ENCODE results near the gene FAM120B. TPM values are rescaled to one million over a fixed set of nuclear protein-coding genes. Genes with fewer than 3 reads are reported as not detected.
"Not testable (repeated sequence)": the region's sequence is repeated elsewhere in the genome, so short reads cannot be mapped to it uniquely, and the experiment has no call there.

The FAM120B gene
- total RNA-seq, 1 experiment from 2014 or later: 16.7 TPM

- H4K8ac ChIP-seq (replicated peaks; ENCODE audit: insufficient read length, low read depth, low read length): no peak overlapping the region
- H2AFZ ChIP-seq (ENCODE audit: low read length): no peak overlapping the region
- no peaks in the 10 kb centered on the region for H3K23me2 ChIP-seq (ENCODE audit: insufficient read length, low read depth, low read length, poor library complexity, severe bottlenecking)
- H4K5ac ChIP-seq (ENCODE audit: insufficient read length, low read depth, low read length): no peak overlapping the region
- H3K79me1 ChIP-seq (ENCODE audit: insufficient read depth, low read depth, low read length, poor library complexity, severe bottlenecking): no peaks in the 10 kb centered on the region
- H3K36me3 Mint-ChIP-seq (ENCODE audit: insufficient read depth in 1 of 3, low read depth in 3 of 3): peaks cover 40 to 50% (median 46%) of the 10 kb centered on the region in 3 experiments
- no peak overlapping the region for H2BK5ac ChIP-seq (ENCODE audit: insufficient read length, low read length)
- H3K27me3 ChIP-seq (ENCODE audit: insufficient read depth, low read length): no peaks in the 10 kb centered on the region
- H3K27ac Mint-ChIP-seq: no peak overlapping the region
- H4K91ac ChIP-seq (ENCODE audit: insufficient read length, low read depth, low read length): no peak overlapping the region
- no peaks in the 10 kb centered on the region for H4K20me1 ChIP-seq (ENCODE audit: control insufficient read depth, insufficient read depth, insufficient read length)
- H3K4me1 ChIP-seq (ENCODE audit: insufficient read depth, low read length): peaks cover 5% of the 10 kb centered on the region; the same call in 1 of the 2 replicates
- H3K4me2 ChIP-seq (ENCODE audit: insufficient read depth, insufficient read length, low read length): no peak overlapping the region
- H3K56ac ChIP-seq (ENCODE audit: insufficient read length, low read depth, low read length): no peak overlapping the region
- no peak overlapping the region for H3K4me3 Mint-ChIP-seq
- H3K18ac ChIP-seq (ENCODE audit: insufficient read length, low read depth, low read length): no peak overlapping the region
- H3K4ac ChIP-seq (ENCODE audit: low read depth, low read length): no peak overlapping the region
- no peak overlapping the region for H2AK5ac ChIP-seq (ENCODE audit: insufficient read length, low read length)
- no peak overlapping the region for H2BK15ac ChIP-seq (ENCODE audit: low read depth, low read length)
- DNase-seq: no peak
- H3K9ac ChIP-seq (ENCODE audit: extremely low read depth, insufficient read length, low read length): no peak overlapping the region
- peaks cover 2% of the 10 kb centered on the region; the same call in 1 of the 2 replicates for H3K27me3 Mint-ChIP-seq (ENCODE audit: low read depth)
- no CpG with 5 or more reads among the region's 6 CpGs for WGBS (ENCODE audit: extremely low coverage, insufficient read length, low lambda C conversion rate)
- H2BK12ac ChIP-seq (ENCODE audit: insufficient read length, low read depth, low read length): no peak overlapping the region
- no peaks in the 10 kb centered on the region; the same call in 1 of the 2 replicates for H3K79me2 ChIP-seq (ENCODE audit: insufficient read depth, low read length)
- TF ChIP-seq, protein P1, sequence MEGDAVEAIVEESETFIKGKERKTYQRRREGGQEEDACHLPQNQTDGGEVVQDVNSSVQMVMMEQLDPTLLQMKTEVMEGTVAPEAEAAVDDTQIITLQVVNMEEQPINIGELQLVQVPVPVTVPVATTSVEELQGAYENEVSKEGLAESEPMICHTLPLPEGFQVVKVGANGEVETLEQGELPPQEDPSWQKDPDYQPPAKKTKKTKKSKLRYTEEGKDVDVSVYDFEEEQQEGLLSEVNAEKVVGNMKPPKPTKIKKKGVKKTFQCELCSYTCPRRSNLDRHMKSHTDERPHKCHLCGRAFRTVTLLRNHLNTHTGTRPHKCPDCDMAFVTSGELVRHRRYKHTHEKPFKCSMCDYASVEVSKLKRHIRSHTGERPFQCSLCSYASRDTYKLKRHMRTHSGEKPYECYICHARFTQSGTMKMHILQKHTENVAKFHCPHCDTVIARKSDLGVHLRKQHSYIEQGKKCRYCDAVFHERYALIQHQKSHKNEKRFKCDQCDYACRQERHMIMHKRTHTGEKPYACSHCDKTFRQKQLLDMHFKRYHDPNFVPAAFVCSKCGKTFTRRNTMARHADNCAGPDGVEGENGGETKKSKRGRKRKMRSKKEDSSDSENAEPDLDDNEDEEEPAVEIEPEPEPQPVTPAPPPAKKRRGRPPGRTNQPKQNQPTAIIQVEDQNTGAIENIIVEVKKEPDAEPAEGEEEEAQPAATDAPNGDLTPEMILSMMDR (conservative IDR thresholded peaks at IDR 0.05): no peak
- peaks cover 20 to 22% of the 10 kb centered on the region in 2 experiments for H3K9me3 Mint-ChIP-seq
- no peak overlapping the region for H3K14ac ChIP-seq (ENCODE audit: insufficient read depth, low read length)
- no peak overlapping the region for H3K27ac ChIP-seq (ENCODE audit: insufficient read length, low read depth, low read length)
- H3K23ac ChIP-seq (ENCODE audit: insufficient read length, low read depth, low read length): no peak overlapping the region
- no peak overlapping the region for H2BK120ac ChIP-seq (ENCODE audit: low read depth, low read length, poor library complexity, severe bottlenecking)
- H3K9me3 ChIP-seq (ENCODE audit: control insufficient read depth, low read depth, low read length): no peaks in the 10 kb centered on the region
- no peak overlapping the region for H2BK20ac ChIP-seq (ENCODE audit: low read depth, low read length, poor library complexity, severe bottlenecking)
- peaks cover 9 to 12% of the 10 kb centered on the region in 2 experiments for H3K4me1 Mint-ChIP-seq
- no peak overlapping the region for H3T11ph ChIP-seq (ENCODE audit: low read length)
These were observed 41.4 kb downstream of the FAM120B start for GRCh38 chr6:170347975-170348374.

- H3K27ac ChIP-seq (ENCODE audit: insufficient read length, low read depth, low read length); H3K4me1 ChIP-seq (ENCODE audit: insufficient read depth, low read length); H3T11ph ChIP-seq (ENCODE audit: low read length); H2AK5ac ChIP-seq (ENCODE audit: insufficient read length, low read length); H3K56ac ChIP-seq (ENCODE audit: insufficient read length, low read depth, low read length); H2BK15ac ChIP-seq (ENCODE audit: low read depth, low read length); H4K91ac ChIP-seq (ENCODE audit: insufficient read length, low read depth, low read length); H2BK5ac ChIP-seq (ENCODE audit: insufficient read length, low read length); H3K9me3 ChIP-seq (ENCODE audit: control insufficient read depth, low read depth, low read length); H3K27me3 ChIP-seq (ENCODE audit: insufficient read depth, low read length); H3K4me1 Mint-ChIP-seq; H2BK12ac ChIP-seq (ENCODE audit: insufficient read length, low read depth, low read length); H4K5ac ChIP-seq (ENCODE audit: insufficient read length, low read depth, low read length); H3K4me2 ChIP-seq (ENCODE audit: insufficient read depth, insufficient read length, low read length); H3K4me3 Mint-ChIP-seq; H3K9ac ChIP-seq (ENCODE audit: extremely low read depth, insufficient read length, low read length); H3K79me2 ChIP-seq (ENCODE audit: insufficient read depth, low read length); H2BK20ac ChIP-seq (ENCODE audit: low read depth, low read length, poor library complexity, severe bottlenecking); H3K23me2 ChIP-seq (ENCODE audit: insufficient read length, low read depth, low read length, poor library complexity, severe bottlenecking); H3K14ac ChIP-seq (ENCODE audit: insufficient read depth, low read length); H2BK120ac ChIP-seq (ENCODE audit: low read depth, low read length, poor library complexity, severe bottlenecking); H3K23ac ChIP-seq (ENCODE audit: insufficient read length, low read depth, low read length); H4K20me1 ChIP-seq (ENCODE audit: control insufficient read depth, insufficient read depth, insufficient read length); H3K18ac ChIP-seq (ENCODE audit: insufficient read length, low read depth, low read length); H2AFZ ChIP-seq (ENCODE audit: low read length); H3K27me3 Mint-ChIP-seq (ENCODE audit: low read depth); H3K79me1 ChIP-seq (ENCODE audit: insufficient read depth, low read depth, low read length, poor library complexity, severe bottlenecking); DNase-seq; H4K8ac ChIP-seq (replicated peaks; ENCODE audit: insufficient read length, low read depth, low read length); H3K4ac ChIP-seq (ENCODE audit: low read depth, low read length); H3K27ac Mint-ChIP-seq: not testable (repeated sequence)
- peaks cover 33 to 50% (median 41%) of the 10 kb centered on the region in 3 experiments for H3K36me3 Mint-ChIP-seq (ENCODE audit: insufficient read depth in 1 of 3, low read depth in 3 of 3)
- H3K9me3 Mint-ChIP-seq: peaks cover 38 to 40% of the 10 kb centered on the region in 2 experiments
These were observed 44.9 kb downstream of the FAM120B start for GRCh38 chr6:170351456-170351855.

Measured in H9 (cell line).